ENCODE measurements around the gene PPP1R14C. TPM values are rescaled to one million over a fixed set of nuclear protein-coding genes. Genes with fewer than 3 reads are reported as not detected.

Gene PPP1R14C
- total and polyA plus RNA-seq, 2 experiments from 2014 or later: 2.1 to 5.2 TPM

GRCh38 chr6:150290429-150290828 is 147.6 kb downstream of the PPP1R14C start:
- H4K20me1 ChIP-seq (ENCODE audit: insufficient read depth, poor library complexity, severe bottlenecking): no peaks in the 10 kb centered on the region
- no peaks in the 10 kb centered on the region for H3K4me1 ChIP-seq (ENCODE audit: insufficient read depth)
- H3K4me3 ChIP-seq: no peak overlapping the region
- H3K36me3 ChIP-seq (replicated peaks; ENCODE audit: insufficient read depth, low read depth): no peaks in the 10 kb centered on the region
- no peak overlapping the region for H3K4me2 ChIP-seq
- no peak overlapping the region for H2AFZ ChIP-seq
- peak; percentile 54 for DNase-seq (ENCODE audit: low spot score)
- WGBS (ENCODE audit: low lambda C conversion rate, missing lambda C conversion rate): 70% methylated on average over 10 of the region's 10 CpGs
- H3K9me2 ChIP-seq (replicated peaks; ENCODE audit: insufficient read depth): no peaks in the 10 kb centered on the region
- no peaks in the 10 kb centered on the region for H3K79me2 ChIP-seq
- no peaks in the 10 kb centered on the region for H3K9me3 ChIP-seq (ENCODE audit: low read depth)
- H3K27ac ChIP-seq: no peak overlapping the region
- H3K27me3 ChIP-seq: no peaks in the 10 kb centered on the region
- TF ChIP-seq EZH2phosphoT487 (IDR thresholded peaks at IDR 0.05; ENCODE audit: low read depth, severe bottlenecking, unreplicated experiment) (no peak), EZH2 (IDR thresholded peaks at IDR 0.05; ENCODE audit: borderline replicate concordance) (no peak)
- TF ChIP-seq, protein P1, sequence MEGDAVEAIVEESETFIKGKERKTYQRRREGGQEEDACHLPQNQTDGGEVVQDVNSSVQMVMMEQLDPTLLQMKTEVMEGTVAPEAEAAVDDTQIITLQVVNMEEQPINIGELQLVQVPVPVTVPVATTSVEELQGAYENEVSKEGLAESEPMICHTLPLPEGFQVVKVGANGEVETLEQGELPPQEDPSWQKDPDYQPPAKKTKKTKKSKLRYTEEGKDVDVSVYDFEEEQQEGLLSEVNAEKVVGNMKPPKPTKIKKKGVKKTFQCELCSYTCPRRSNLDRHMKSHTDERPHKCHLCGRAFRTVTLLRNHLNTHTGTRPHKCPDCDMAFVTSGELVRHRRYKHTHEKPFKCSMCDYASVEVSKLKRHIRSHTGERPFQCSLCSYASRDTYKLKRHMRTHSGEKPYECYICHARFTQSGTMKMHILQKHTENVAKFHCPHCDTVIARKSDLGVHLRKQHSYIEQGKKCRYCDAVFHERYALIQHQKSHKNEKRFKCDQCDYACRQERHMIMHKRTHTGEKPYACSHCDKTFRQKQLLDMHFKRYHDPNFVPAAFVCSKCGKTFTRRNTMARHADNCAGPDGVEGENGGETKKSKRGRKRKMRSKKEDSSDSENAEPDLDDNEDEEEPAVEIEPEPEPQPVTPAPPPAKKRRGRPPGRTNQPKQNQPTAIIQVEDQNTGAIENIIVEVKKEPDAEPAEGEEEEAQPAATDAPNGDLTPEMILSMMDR (IDR thresholded peaks at IDR 0.05; ENCODE audit: poor library complexity): no peak

DNA sequence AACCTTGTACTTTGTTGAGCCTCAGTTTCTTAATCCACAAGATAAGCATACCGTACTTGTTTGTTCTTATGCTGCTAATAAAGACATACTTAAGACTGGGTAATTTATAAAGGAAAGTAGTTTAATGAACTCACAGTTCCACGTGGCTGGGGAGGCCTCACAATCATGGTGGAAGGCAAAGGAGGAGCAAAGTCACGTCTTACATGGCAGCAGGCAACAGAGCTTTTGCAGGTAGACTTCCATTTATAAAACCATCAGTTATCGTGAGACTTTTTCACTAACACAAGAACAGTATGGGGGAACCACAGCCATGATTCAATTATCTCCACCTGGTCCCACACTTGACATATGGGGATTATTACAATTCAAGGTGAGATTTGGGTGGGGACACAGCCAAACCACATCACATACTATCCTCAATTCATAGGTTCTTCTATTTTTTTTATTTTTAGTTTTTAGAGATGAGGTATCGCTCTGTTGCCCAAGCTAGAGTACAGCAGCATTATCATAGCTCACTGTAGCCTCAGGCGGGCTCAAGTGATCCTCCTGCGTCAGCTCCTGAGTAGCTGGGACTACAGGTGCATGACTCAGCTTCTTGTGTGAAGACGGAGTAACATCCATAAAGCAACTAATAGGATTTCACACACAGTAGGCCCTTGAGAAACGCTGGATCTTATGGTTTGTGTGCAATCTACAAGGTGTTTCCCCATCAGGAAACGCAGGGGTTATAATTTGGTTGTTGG is 149.3 kb downstream of the PPP1R14C start:
- Histone ChIP-seq H3K79me2 (no peaks in the 10 kb centered on the region), H3K4me3 (no peak overlapping the region), H2AFZ (no peak overlapping the region), H3K27ac (no peak overlapping the region), H3K4me2 (no peak overlapping the region), H3K36me3 (replicated peaks; ENCODE audit: insufficient read depth, low read depth) (no peaks in the 10 kb centered on the region), H4K20me1 (ENCODE audit: insufficient read depth, poor library complexity, severe bottlenecking) (no peaks in the 10 kb centered on the region), H3K27me3 (no peaks in the 10 kb centered on the region), H3K4me1 (ENCODE audit: insufficient read depth) (no peaks in the 10 kb centered on the region), H3K9me3 (ENCODE audit: low read depth) (no peaks in the 10 kb centered on the region), H3K9me2 (replicated peaks; ENCODE audit: insufficient read depth) (no peaks in the 10 kb centered on the region)
- 84% methylated on average over 10 of the region's 10 CpGs for WGBS (ENCODE audit: low lambda C conversion rate, missing lambda C conversion rate)
- DNase-seq (ENCODE audit: low spot score): no peak
- no peak for TF ChIP-seq EZH2 (IDR thresholded peaks at IDR 0.05; ENCODE audit: borderline replicate concordance)
- TF ChIP-seq EZH2phosphoT487 (IDR thresholded peaks at IDR 0.05; ENCODE audit: low read depth, severe bottlenecking, unreplicated experiment): no peak
- TF ChIP-seq, protein P1 (IDR thresholded peaks at IDR 0.05; ENCODE audit: poor library complexity): no peak

DNA sequence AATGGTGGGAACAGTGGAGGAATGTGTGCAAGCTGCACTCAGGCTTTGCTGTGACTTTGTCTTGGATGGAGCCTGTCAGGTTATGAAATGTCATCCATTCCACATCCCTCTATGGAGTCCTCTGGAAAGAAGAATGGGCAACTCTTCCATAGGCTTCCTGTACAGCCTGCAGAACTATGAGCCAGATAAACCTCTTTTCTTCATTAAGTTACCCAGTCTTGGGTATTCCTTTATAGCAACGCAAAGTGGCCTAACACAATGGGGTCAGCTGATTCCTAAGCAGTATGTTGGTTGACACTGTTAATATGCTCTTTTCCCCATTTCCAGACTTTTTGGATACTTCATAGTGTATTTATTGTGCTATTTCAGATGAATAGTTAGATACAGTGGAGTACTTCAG is 150.2 kb downstream of the PPP1R14C start:
- Histone ChIP-seq H3K4me2 (no peak overlapping the region), H3K27me3 (no peaks in the 10 kb centered on the region), H3K4me1 (ENCODE audit: insufficient read depth) (no peaks in the 10 kb centered on the region), H4K20me1 (ENCODE audit: insufficient read depth, poor library complexity, severe bottlenecking) (no peaks in the 10 kb centered on the region), H3K9me2 (replicated peaks; ENCODE audit: insufficient read depth) (no peaks in the 10 kb centered on the region), H2AFZ (no peak overlapping the region), H3K27ac (peak overlapping the region; percentile 67), H3K36me3 (replicated peaks; ENCODE audit: insufficient read depth, low read depth) (no peaks in the 10 kb centered on the region), H3K9me3 (ENCODE audit: low read depth) (no peaks in the 10 kb centered on the region), H3K4me3 (no peak overlapping the region), H3K79me2 (no peaks in the 10 kb centered on the region)
- DNase-seq (ENCODE audit: low spot score): no peak
- 100% methylated on average over 1 of the region's 1 CpG for WGBS (ENCODE audit: low lambda C conversion rate, missing lambda C conversion rate)
- TF ChIP-seq EZH2phosphoT487 (IDR thresholded peaks at IDR 0.05; ENCODE audit: low read depth, severe bottlenecking, unreplicated experiment) (no peak), EZH2 (IDR thresholded peaks at IDR 0.05; ENCODE audit: borderline replicate concordance) (no peak)
- TF ChIP-seq, protein P1 (IDR thresholded peaks at IDR 0.05; ENCODE audit: poor library complexity): no peak
